ENCODE results near the gene MYO3B.

Gene MYO3B

GRCh38 chr2:170166735-170167134 lies 11.2 kb upstream of the MYO3B start:
- ChIA-PET CTCF (no interaction called here), POLR2A (no interaction called here)
- H3K27ac ChIP-seq (ENCODE audit: extremely low read depth, low read depth, low read length) = no peak overlapping the region

DNA sequence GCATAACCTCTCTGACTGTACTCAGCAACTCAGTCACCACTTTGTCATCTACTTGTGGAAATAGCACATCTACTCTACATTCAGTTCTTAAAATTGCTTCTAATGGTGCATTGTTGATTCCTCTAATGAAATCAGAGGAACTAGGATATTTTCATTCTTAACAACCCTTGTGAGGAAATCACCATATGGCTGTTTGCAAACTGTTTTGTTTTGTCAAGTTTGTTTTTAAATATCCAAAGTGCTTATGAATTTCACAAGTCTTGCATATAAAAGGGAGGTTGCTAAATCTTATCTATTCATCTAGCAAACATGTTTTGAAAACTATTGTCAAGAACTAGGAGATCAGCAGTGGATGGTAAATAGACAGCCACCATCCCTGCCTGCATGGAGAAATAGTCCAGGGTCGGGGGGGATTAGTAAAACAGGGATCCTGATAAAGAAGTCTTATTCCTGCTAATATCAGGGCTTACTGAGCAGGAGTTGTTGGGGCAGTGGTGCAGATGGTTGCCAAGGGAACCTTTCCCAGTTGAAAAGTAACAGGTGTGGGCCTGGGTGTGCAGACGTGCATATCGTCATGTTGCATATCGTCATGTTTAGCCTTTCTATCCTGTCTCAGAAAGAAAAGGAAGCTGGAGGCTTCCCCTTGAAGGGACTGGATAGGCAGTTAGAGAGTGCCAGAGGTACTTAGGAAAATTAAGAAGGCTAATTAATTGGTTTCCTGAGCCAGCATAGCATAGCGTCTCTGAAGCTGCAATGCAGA lies 7.5 kb upstream of the MYO3B start:
- H3K9me3 ChIP-seq (ENCODE audit: control insufficient read depth, insufficient read depth, low read depth, low read length) = no peaks in the 10 kb centered on the region
- H3K36me3 ChIP-seq (ENCODE audit: control insufficient read depth in 2 of 2, insufficient read depth in 1 of 2, low read length in 2 of 2) = no peaks in the 10 kb centered on the region
- H3K4me3 ChIP-seq (ENCODE audit: low read depth, low read length) = no peak overlapping the region
- H3K27ac ChIP-seq (ENCODE audit: extremely low read depth, low read depth, low read length) = no peak overlapping the region
- H3K4me1 ChIP-seq (ENCODE audit: control insufficient read depth, insufficient read depth, low read length) = no peaks in the 10 kb centered on the region
- ChIA-PET CTCF (interaction anchor here (0.6 kb wide), 1 partner anchor 15 kb away, joined by 3 read pairs; no protein-coding TSS in a partner anchor), POLR2A (no interaction called here)
- no peak for TF ChIP-seq KLF9 (tag by site-specific recombination; IDR thresholded peaks at IDR 0.05; ENCODE audit: low read depth)
- TF ChIP-seq, protein P1, sequence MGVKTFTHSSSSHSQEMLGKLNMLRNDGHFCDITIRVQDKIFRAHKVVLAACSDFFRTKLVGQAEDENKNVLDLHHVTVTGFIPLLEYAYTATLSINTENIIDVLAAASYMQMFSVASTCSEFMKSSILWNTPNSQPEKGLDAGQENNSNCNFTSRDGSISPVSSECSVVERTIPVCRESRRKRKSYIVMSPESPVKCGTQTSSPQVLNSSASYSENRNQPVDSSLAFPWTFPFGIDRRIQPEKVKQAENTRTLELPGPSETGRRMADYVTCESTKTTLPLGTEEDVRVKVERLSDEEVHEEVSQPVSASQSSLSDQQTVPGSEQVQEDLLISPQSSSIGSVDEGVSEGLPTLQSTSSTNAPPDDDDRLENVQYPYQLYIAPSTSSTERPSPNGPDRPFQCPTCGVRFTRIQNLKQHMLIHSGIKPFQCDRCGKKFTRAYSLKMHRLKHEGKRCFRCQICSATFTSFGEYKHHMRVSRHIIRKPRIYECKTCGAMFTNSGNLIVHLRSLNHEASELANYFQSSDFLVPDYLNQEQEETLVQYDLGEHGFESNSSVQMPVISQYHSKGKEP (tag by site-specific recombination; IDR thresholded peaks at IDR 0.05) = no peak
- TF ChIP-seq HOXC10 (CRISPR knock-in tag; IDR thresholded peaks at IDR 0.05) = no peak
- no peak for TF ChIP-seq ZNF366 (tag by site-specific recombination; conservative IDR thresholded peaks at IDR 0.05)
- no peak for TF ChIP-seq KLF8 (tag by site-specific recombination; IDR thresholded peaks at IDR 0.05)
- no peak for TF ChIP-seq ZNF561 (tag by site-specific recombination; IDR thresholded peaks at IDR 0.05; ENCODE audit: borderline replicate concordance)
- no peak for TF ChIP-seq ZNF2 (tag by site-specific recombination; IDR thresholded peaks at IDR 0.05)
- TF ChIP-seq ZNF473 (tag by site-specific recombination; IDR thresholded peaks at IDR 0.05) = no peak
- TF ChIP-seq ZNF48 (tag by site-specific recombination; IDR thresholded peaks at IDR 0.05) = no peak
- TF ChIP-seq BCL11A (tag by site-specific recombination; IDR thresholded peaks at IDR 0.05; ENCODE audit: low read depth) = no peak
- TF ChIP-seq ZNF211 (tag by site-specific recombination; IDR thresholded peaks at IDR 0.05; ENCODE audit: low read depth) = no peak
- TF ChIP-seq GFI1B (tag by site-specific recombination; IDR thresholded peaks at IDR 0.05) = no peak
- no peak for TF ChIP-seq ZNF10 (tag by site-specific recombination; IDR thresholded peaks at IDR 0.05)
- no peak for TF ChIP-seq ZNF24 (tag by site-specific recombination; IDR thresholded peaks at IDR 0.05)
- no peak for TF ChIP-seq TSHZ1 (tag by site-specific recombination; IDR thresholded peaks at IDR 0.05; ENCODE audit: borderline replicate concordance)
- no peak for TF ChIP-seq SCRT2 (tag by site-specific recombination; IDR thresholded peaks at IDR 0.05)
- no peak for TF ChIP-seq MYNN (tag by site-specific recombination; IDR thresholded peaks at IDR 0.05; ENCODE audit: borderline replicate concordance)
- TF ChIP-seq ZNF112 (tag by site-specific recombination; IDR thresholded peaks at IDR 0.05) = no peak
- TF ChIP-seq, protein P2, sequence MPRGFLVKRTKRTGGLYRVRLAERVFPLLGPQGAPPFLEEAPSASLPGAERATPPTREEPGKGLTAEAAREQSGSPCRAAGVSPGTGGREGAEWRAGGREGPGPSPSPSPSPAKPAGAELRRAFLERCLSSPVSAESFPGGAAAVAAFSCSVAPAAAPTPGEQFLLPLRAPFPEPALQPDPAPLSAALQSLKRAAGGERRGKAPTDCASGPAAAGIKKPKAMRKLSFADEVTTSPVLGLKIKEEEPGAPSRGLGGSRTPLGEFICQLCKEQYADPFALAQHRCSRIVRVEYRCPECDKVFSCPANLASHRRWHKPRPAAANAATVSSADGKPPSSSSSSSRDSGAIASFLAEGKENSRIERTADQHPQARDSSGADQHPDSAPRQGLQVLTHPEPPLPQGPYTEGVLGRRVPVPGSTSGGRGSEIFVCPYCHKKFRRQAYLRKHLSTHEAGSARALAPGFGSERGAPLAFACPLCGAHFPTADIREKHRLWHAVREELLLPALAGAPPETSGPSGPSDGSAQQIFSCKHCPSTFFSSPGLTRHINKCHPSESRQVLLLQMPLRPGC (tag by site-specific recombination; IDR thresholded peaks at IDR 0.05) = no peak

More at GRCh38 chr2:170166735-170167134, 11.2 kb upstream of the MYO3B start:
- Histone ChIP-seq H3K36me3 (ENCODE audit: control insufficient read depth in 2 of 2, insufficient read depth in 1 of 2, low read length in 2 of 2) (no peaks in the 10 kb centered on the region), H3K4me1 (ENCODE audit: control insufficient read depth, insufficient read depth, low read length) (no peaks in the 10 kb centered on the region), H3K4me3 (ENCODE audit: low read depth, low read length) (no peak overlapping the region), H3K9me3 (ENCODE audit: control insufficient read depth, insufficient read depth, low read depth, low read length) (no peaks in the 10 kb centered on the region)
- TF ChIP-seq ZBTB49 (tag by site-specific recombination; IDR thresholded peaks at IDR 0.05; ENCODE audit: low read depth) = no peak
- TF ChIP-seq OVOL3 (tag by site-specific recombination; IDR thresholded peaks at IDR 0.05) = no peak

Measured in HEK293 (cell line).